Inferior parietal cortex (tissue), 1 donor: ENCODE data around the gene ANKRD34B.
"Not testable (repeated sequence)": the region's sequence is repeated elsewhere in the genome, so short reads cannot be mapped to it uniquely, and the experiment has no call there.

ENCODE experiments used
- DNase-seq: peaks from one replicate; pipeline ENCODE4 v3.0.0-alpha.2; 2016; ENCODE audit errors: extremely low spot score

Gene ANKRD34B

GRCh38 chr5:80569961-80570786, at the start of gene ANKRD34B:
Gene ANKRD34B, minus strand, starts transcription at chr5:80570280. Its CDS starts 10,261 bp downstream, at chr5:80560019.
- no peak for DNase-seq

GRCh38 chr5:80619086-80619485, 49.0 kb upstream of the ANKRD34B start:
- no peak for DNase-seq

- DNase-seq, result no peak
Measured at GRCh38 chr5:80618438-80618837, 48.4 kb upstream of the ANKRD34B start.

- DNase-seq, result no peak
Measured at GRCh38 chr5:80615266-80615914, 45.3 kb upstream of the ANKRD34B start.

GRCh38 chr5:80609692-80610091, 39.6 kb upstream of the ANKRD34B start:
- no peak for DNase-seq

GRCh38 chr5:80608731-80609130, 38.7 kb upstream of the ANKRD34B start:
- DNase-seq, result no peak

- no peak for DNase-seq
Measured at GRCh38 chr5:80607832-80608231, 37.8 kb upstream of the ANKRD34B start.

GRCh38 chr5:80607343-80607742, 37.3 kb upstream of the ANKRD34B start:
- DNase-seq, result no peak

GRCh38 chr5:80600943-80601693, 31.0 kb upstream of the ANKRD34B start:
- no peak for DNase-seq

GRCh38 chr5:80597500-80597899, 27.4 kb upstream of the ANKRD34B start:
- no peak for DNase-seq

- DNase-seq, result no peak
Measured at GRCh38 chr5:80594810-80595209, 24.7 kb upstream of the ANKRD34B start.

- no peak for DNase-seq
Measured at GRCh38 chr5:80592761-80593160, 22.7 kb upstream of the ANKRD34B start.

- no peak for DNase-seq
Measured at GRCh38 chr5:80592105-80592504, 22.0 kb upstream of the ANKRD34B start.

- DNase-seq, result no peak
Measured at GRCh38 chr5:80591352-80591751, 21.3 kb upstream of the ANKRD34B start.

GRCh38 chr5:80590766-80591165, 20.7 kb upstream of the ANKRD34B start:
- DNase-seq, result no peak

GRCh38 chr5:80588858-80589540, 18.9 kb upstream of the ANKRD34B start:
- DNase-seq, result no peak

- no peak for DNase-seq
Measured at GRCh38 chr5:80584770-80585169, 14.7 kb upstream of the ANKRD34B start.

- DNase-seq, result not testable (repeated sequence)
Measured at GRCh38 chr5:80580291-80580690, 10.2 kb upstream of the ANKRD34B start.

- DNase-seq, result no peak
Measured at GRCh38 chr5:80579050-80579449, 9.0 kb upstream of the ANKRD34B start.

GRCh38 chr5:80577707-80578106, 7.6 kb upstream of the ANKRD34B start:
- DNase-seq, result no peak

- DNase-seq, result no peak
Measured at GRCh38 chr5:80576383-80576782, 6.3 kb upstream of the ANKRD34B start.

GRCh38 chr5:80573062-80573461, 3.0 kb upstream of the ANKRD34B start:
- DNase-seq, result no peak
